ENCODE results near the gene ADARB2.

Gene ADARB2

DNA sequence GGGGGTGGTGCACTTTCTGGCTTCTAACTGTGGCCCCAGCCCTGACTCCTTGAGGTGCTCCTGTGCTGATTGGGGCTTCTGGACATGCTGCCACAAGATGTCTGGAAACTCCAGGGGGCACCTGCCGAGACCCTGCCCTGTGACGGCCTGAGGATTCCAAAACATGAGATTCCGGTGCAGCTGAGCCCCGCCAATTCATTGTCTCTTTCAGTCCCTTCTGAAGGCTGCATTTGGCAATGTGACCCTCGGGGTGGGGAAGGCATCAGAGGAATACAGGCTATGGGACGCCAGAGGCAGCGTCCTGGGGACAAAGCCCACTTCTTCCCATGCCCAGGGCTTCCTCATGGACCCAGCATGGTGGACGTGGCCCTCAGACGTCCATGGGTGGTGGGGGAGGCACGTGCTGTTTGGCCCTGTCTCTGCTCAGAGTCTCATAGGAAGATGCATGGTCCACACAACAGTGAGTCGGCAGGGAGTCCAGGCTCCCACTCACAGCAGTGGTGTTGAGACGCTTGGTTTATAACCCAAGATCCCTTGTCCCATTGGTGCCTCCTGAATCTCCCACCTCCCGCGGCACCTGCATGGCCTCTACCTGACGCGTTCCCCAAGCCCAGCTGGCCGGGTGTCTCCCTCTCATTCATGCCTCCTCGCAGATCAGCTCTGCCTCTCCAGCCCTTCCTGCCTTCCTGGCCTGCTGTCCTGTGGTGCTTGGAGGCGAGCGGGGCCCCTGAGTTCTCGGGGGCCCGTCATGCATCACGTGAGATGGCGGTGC is 551.2 kb downstream of the ADARB2 start:
- no peaks in the 10 kb centered on the region for H3K4me1 ChIP-seq (ENCODE audit: low read depth, poor library complexity, severe bottlenecking)
- TF ChIP-seq, protein P1, sequence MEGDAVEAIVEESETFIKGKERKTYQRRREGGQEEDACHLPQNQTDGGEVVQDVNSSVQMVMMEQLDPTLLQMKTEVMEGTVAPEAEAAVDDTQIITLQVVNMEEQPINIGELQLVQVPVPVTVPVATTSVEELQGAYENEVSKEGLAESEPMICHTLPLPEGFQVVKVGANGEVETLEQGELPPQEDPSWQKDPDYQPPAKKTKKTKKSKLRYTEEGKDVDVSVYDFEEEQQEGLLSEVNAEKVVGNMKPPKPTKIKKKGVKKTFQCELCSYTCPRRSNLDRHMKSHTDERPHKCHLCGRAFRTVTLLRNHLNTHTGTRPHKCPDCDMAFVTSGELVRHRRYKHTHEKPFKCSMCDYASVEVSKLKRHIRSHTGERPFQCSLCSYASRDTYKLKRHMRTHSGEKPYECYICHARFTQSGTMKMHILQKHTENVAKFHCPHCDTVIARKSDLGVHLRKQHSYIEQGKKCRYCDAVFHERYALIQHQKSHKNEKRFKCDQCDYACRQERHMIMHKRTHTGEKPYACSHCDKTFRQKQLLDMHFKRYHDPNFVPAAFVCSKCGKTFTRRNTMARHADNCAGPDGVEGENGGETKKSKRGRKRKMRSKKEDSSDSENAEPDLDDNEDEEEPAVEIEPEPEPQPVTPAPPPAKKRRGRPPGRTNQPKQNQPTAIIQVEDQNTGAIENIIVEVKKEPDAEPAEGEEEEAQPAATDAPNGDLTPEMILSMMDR (conservative IDR thresholded peaks at IDR 0.05; ENCODE audit: low read depth, low read length) = no peak
- no peak overlapping the region for H3K4me3 ChIP-seq (IDR thresholded peaks at IDR 0.05; ENCODE audit: insufficient read depth, low read depth, low read length)
- H3K27me3 ChIP-seq (ENCODE audit: insufficient read depth, low read depth) = no peaks in the 10 kb centered on the region
- no peak overlapping the region for H2AFZ ChIP-seq (ENCODE audit: low read depth)
- H3K79me2 ChIP-seq (ENCODE audit: insufficient read depth, low read depth) = no peaks in the 10 kb centered on the region
- H4K20me1 ChIP-seq (ENCODE audit: insufficient read depth) = no peaks in the 10 kb centered on the region
- no peak overlapping the region for H3K4me2 ChIP-seq
- no peak overlapping the region for H3K27ac ChIP-seq
- H3K9ac ChIP-seq = no peak overlapping the region
- H3K36me3 ChIP-seq (ENCODE audit: insufficient read depth) = no peaks in the 10 kb centered on the region

DNA sequence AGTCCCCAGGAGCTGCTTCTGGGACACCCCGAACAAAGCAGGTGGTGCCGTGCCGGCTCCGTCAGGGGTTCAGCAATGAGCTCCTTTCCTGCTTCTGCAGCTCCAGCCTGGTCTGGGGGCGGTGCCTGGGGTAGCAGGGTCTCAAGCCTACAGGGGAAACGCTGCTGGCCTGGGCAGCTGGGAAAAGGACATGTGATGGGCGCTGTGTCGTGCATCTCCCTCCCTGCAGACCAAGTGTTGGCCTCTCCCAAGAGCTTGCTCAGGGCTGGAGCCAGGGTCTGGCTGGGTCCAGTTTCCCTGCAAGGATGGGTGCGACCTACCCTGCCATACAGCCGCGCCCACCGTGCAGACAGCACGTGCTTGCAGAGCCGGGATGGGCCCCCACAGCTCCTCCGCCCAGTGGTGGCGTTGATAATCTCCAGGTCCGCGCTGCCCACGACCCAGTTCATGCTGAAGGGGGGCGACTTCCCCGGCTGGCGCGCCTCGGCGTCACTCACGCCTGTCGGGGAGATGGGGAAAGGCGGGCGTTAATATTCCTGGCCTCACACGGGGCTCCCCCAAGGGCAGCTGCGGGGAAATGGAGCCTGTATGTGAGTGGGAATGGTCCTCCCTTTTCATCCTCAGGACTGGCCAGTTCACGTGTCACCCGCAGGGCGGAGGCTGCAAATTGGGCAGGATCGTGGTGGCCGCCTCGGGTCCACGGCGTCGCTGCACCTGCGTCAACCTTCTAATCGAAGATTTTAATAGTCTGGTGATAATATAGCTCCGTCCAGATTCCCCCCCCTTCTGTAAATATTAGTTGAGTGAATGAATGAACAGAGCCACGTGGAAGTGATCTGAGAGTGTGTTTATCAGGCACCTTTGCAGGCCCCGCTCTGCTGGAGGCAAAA is 552.5 kb downstream of the ADARB2 start:
- H3K79me2 ChIP-seq (ENCODE audit: insufficient read depth, low read depth) = no peaks in the 10 kb centered on the region
- H4K20me1 ChIP-seq (ENCODE audit: insufficient read depth) = no peaks in the 10 kb centered on the region
- TF ChIP-seq, protein P1 (conservative IDR thresholded peaks at IDR 0.05; ENCODE audit: low read depth, low read length) = no peak
- no peaks in the 10 kb centered on the region for H3K27me3 ChIP-seq (ENCODE audit: insufficient read depth, low read depth)
- no peak overlapping the region for H2AFZ ChIP-seq (ENCODE audit: low read depth)
- no peaks in the 10 kb centered on the region for H3K4me1 ChIP-seq (ENCODE audit: low read depth, poor library complexity, severe bottlenecking)
- no peak overlapping the region for H3K4me2 ChIP-seq
- no peak overlapping the region for H3K9ac ChIP-seq
- H3K36me3 ChIP-seq (ENCODE audit: insufficient read depth) = no peaks in the 10 kb centered on the region
- H3K27ac ChIP-seq = no peak overlapping the region
- H3K4me3 ChIP-seq (IDR thresholded peaks at IDR 0.05; ENCODE audit: insufficient read depth, low read depth, low read length) = no peak overlapping the region

DNA sequence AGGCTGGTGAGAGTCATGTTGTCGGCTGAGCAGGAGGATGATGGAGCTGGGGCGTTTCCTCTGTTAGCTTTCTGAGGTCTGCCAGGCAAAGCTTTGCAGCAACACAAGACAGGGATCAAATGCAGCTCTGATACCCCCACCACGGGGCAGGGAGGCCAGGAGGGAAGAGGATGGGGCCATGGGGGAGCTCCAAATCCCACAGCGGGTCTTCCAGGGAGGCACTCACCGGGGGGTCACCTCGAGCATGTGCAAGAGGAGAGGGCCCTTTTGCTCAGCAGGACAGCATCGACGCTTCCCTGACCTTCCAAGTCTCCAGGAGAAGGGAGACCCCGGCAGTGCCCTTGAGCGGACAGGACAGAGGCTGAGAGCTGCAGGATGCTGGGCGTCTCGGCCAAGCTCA is 553.6 kb downstream of the ADARB2 start:
- Histone ChIP-seq H4K20me1 (ENCODE audit: insufficient read depth) (no peaks in the 10 kb centered on the region), H3K36me3 (ENCODE audit: insufficient read depth) (no peaks in the 10 kb centered on the region), H3K79me2 (ENCODE audit: insufficient read depth, low read depth) (no peaks in the 10 kb centered on the region), H3K4me2 (no peak overlapping the region), H3K27ac (no peak overlapping the region), H3K9ac (no peak overlapping the region), H3K4me1 (ENCODE audit: low read depth, poor library complexity, severe bottlenecking) (no peaks in the 10 kb centered on the region), H2AFZ (ENCODE audit: low read depth) (no peak overlapping the region), H3K4me3 (IDR thresholded peaks at IDR 0.05; ENCODE audit: insufficient read depth, low read depth, low read length) (no peak overlapping the region), H3K27me3 (ENCODE audit: insufficient read depth, low read depth) (no peaks in the 10 kb centered on the region)
- TF ChIP-seq, protein P1 (conservative IDR thresholded peaks at IDR 0.05; ENCODE audit: low read depth, low read length) = no peak

DNA sequence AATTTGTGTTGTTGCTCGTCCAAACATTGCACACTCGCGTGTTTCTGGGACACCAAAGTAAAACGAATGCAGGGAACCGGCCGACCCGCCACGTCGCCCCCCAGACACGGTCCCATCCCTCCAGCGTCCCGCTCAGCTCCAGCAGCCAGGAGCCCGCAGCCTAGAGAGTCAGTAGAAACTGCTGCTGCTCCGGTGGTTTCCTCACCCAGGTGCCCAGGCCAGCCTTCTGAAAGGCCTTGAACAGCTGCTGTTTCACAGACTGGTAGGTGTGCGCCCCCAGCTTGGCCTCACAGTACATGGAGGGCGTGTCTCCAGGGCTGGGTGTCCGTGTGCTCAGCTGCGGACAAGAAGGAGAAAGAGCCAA is 554.3 kb downstream of the ADARB2 start:
- Histone ChIP-seq H2AFZ (ENCODE audit: low read depth) (no peak overlapping the region), H3K4me2 (peak overlapping the region; percentile 30; the same call in 1 of the 2 replicates), H3K4me3 (IDR thresholded peaks at IDR 0.05; ENCODE audit: insufficient read depth, low read depth, low read length) (no peak overlapping the region), H3K9ac (no peak overlapping the region), H3K27me3 (ENCODE audit: insufficient read depth, low read depth) (no peaks in the 10 kb centered on the region), H4K20me1 (ENCODE audit: insufficient read depth) (no peaks in the 10 kb centered on the region), H3K36me3 (ENCODE audit: insufficient read depth) (no peaks in the 10 kb centered on the region), H3K4me1 (ENCODE audit: low read depth, poor library complexity, severe bottlenecking) (no peaks in the 10 kb centered on the region), H3K27ac (no peak overlapping the region), H3K79me2 (ENCODE audit: insufficient read depth, low read depth) (no peaks in the 10 kb centered on the region)
- TF ChIP-seq, protein P1 (conservative IDR thresholded peaks at IDR 0.05; ENCODE audit: low read depth, low read length) = no peak
